ENCODE data around the gene CROCC2. TPM values are rescaled to one million over a fixed set of nuclear protein-coding genes. Genes with fewer than 3 reads are reported as not detected.

CROCC2 gene
- total and polyA plus RNA-seq, 2 of the 13 experiments (the other 11 are each of a cell fraction or from before 2014, with no cell fraction given): not detected

DNA sequence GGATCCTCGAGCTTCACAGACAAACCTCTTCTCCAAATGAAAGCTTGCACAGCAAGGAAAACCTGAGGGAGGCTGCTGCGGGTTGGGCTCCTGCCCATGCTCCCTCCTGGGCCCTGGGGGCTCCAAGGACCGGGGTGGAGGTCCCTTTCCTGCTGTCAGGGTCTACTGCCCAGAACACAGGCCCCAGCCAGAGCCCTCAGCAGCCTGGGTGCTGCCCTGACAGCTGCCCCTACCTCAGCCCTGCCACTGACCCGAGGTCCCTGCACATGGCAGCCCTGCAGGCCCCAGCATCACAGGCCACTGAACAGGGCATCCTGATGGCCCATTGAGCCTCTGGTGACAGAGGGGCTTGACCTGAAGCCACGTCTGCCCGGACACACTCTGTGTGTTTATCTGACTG is 41.0 kb downstream of the CROCC2 start:
- CTCF ChIA-PET (ENCODE audit: low intra/inter-chr PET ratio, low total read pairs): no interaction called here
- no peak for DNase-seq (ENCODE audit: low spot score)
- H3K4me3 ChIP-seq (replicated peaks in 1 of 3; ENCODE audit: insufficient read depth in 1 of 3, low read depth in 2 of 3, low read length in 3 of 3): no peak overlapping the region
- H3K36me3 ChIP-seq (replicated peaks in 1 of 2; ENCODE audit: control insufficient read depth in 1 of 2, insufficient read depth in 2 of 2, low read length in 2 of 2): no peaks in the 10 kb centered on the region
- H3K9ac ChIP-seq (ENCODE audit: insufficient read depth, low read depth, low read length): no peak overlapping the region
- no peaks in the 10 kb centered on the region for H3K79me2 ChIP-seq (ENCODE audit: insufficient read depth, low read length)
- WGBS (ENCODE audit: low lambda C conversion rate): 4% methylated on average over 4 of the region's 6 CpGs
- POLR2A ChIA-PET: no interaction called here
- H3K4me1 ChIP-seq (ENCODE audit: insufficient read depth, low read length): no peaks in the 10 kb centered on the region
- no peak for FAIRE-seq
- H3K27me3 ChIP-seq (ENCODE audit: control insufficient read depth in 1 of 2, insufficient read depth in 2 of 2, low read length in 2 of 2): peaks cover 1 to 46% of the 10 kb centered on the region in 2 experiments; a peak in 4 of 5 replicates
- no peaks in the 10 kb centered on the region for H4K20me1 ChIP-seq (ENCODE audit: insufficient read depth, low read length)
- H2AFZ ChIP-seq (ENCODE audit: low read length): no peak overlapping the region
- H3K9me3 ChIP-seq (ENCODE audit: low read length): no peaks in the 10 kb centered on the region
- no peak overlapping the region for H3K27ac ChIP-seq (ENCODE audit: extremely low read length, insufficient read depth, low read length)
- ATAC-seq: peak; percentile 29; the same call in 2 of the 3 replicates
- in situ Hi-C loops (cut with HindIII; ENCODE audit: extremely low pct_ligation_motif_present, low pct_unique_long_range_greater_than_20kb): no loop called here
- intact Hi-C loops (cut with micrococcal nuclease; ENCODE audit: unreplicated experiment): no loop called here
- H3K4me2 ChIP-seq (ENCODE audit: low read depth, low read length): no peak overlapping the region
- BruUV-seq (replicated peaks): no TSS peak
- TF ChIP-seq, protein P1, sequence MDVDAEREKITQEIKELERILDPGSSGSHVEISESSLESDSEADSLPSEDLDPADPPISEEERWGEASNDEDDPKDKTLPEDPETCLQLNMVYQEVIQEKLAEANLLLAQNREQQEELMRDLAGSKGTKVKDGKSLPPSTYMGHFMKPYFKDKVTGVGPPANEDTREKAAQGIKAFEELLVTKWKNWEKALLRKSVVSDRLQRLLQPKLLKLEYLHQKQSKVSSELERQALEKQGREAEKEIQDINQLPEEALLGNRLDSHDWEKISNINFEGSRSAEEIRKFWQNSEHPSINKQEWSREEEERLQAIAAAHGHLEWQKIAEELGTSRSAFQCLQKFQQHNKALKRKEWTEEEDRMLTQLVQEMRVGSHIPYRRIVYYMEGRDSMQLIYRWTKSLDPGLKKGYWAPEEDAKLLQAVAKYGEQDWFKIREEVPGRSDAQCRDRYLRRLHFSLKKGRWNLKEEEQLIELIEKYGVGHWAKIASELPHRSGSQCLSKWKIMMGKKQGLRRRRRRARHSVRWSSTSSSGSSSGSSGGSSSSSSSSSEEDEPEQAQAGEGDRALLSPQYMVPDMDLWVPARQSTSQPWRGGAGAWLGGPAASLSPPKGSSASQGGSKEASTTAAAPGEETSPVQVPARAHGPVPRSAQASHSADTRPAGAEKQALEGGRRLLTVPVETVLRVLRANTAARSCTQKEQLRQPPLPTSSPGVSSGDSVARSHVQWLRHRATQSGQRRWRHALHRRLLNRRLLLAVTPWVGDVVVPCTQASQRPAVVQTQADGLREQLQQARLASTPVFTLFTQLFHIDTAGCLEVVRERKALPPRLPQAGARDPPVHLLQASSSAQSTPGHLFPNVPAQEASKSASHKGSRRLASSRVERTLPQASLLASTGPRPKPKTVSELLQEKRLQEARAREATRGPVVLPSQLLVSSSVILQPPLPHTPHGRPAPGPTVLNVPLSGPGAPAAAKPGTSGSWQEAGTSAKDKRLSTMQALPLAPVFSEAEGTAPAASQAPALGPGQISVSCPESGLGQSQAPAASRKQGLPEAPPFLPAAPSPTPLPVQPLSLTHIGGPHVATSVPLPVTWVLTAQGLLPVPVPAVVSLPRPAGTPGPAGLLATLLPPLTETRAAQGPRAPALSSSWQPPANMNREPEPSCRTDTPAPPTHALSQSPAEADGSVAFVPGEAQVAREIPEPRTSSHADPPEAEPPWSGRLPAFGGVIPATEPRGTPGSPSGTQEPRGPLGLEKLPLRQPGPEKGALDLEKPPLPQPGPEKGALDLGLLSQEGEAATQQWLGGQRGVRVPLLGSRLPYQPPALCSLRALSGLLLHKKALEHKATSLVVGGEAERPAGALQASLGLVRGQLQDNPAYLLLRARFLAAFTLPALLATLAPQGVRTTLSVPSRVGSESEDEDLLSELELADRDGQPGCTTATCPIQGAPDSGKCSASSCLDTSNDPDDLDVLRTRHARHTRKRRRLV (CRISPR knock-in tag; IDR thresholded peaks at IDR 0.05): no peak
- TF ChIP-seq, protein P2, sequence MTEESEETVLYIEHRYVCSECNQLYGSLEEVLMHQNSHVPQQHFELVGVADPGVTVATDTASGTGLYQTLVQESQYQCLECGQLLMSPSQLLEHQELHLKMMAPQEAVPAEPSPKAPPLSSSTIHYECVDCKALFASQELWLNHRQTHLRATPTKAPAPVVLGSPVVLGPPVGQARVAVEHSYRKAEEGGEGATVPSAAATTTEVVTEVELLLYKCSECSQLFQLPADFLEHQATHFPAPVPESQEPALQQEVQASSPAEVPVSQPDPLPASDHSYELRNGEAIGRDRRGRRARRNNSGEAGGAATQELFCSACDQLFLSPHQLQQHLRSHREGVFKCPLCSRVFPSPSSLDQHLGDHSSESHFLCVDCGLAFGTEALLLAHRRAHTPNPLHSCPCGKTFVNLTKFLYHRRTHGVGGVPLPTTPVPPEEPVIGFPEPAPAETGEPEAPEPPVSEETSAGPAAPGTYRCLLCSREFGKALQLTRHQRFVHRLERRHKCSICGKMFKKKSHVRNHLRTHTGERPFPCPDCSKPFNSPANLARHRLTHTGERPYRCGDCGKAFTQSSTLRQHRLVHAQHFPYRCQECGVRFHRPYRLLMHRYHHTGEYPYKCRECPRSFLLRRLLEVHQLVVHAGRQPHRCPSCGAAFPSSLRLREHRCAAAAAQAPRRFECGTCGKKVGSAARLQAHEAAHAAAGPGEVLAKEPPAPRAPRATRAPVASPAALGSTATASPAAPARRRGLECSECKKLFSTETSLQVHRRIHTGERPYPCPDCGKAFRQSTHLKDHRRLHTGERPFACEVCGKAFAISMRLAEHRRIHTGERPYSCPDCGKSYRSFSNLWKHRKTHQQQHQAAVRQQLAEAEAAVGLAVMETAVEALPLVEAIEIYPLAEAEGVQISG (CRISPR knock-in tag; IDR thresholded peaks at IDR 0.05): no peak
- TF ChIP-seq, protein P3, sequence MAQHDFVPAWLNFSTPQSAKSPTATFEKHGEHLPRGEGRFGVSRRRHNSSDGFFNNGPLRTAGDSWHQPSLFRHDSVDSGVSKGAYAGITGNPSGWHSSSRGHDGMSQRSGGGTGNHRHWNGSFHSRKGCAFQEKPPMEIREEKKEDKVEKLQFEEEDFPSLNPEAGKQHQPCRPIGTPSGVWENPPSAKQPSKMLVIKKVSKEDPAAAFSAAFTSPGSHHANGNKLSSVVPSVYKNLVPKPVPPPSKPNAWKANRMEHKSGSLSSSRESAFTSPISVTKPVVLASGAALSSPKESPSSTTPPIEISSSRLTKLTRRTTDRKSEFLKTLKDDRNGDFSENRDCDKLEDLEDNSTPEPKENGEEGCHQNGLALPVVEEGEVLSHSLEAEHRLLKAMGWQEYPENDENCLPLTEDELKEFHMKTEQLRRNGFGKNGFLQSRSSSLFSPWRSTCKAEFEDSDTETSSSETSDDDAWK (CRISPR knock-in tag; IDR thresholded peaks at IDR 0.05): no peak
- TF ChIP-seq, protein P4, sequence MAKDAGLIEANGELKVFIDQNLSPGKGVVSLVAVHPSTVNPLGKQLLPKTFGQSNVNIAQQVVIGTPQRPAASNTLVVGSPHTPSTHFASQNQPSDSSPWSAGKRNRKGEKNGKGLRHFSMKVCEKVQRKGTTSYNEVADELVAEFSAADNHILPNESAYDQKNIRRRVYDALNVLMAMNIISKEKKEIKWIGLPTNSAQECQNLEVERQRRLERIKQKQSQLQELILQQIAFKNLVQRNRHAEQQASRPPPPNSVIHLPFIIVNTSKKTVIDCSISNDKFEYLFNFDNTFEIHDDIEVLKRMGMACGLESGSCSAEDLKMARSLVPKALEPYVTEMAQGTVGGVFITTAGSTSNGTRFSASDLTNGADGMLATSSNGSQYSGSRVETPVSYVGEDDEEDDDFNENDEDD (CRISPR knock-in tag; IDR thresholded peaks at IDR 0.05; ENCODE audit: borderline replicate concordance): no peak
- no peak for TF ChIP-seq ZNF138 (CRISPR knock-in tag; IDR thresholded peaks at IDR 0.05; ENCODE audit: low read depth)
- TF ChIP-seq ZNF10 (CRISPR knock-in tag; IDR thresholded peaks at IDR 0.05; ENCODE audit: borderline replicate concordance, low read depth): no peak
- no peak for TF ChIP-seq ZNF737 (CRISPR knock-in tag; IDR thresholded peaks at IDR 0.05; ENCODE audit: borderline replicate concordance)
- TF ChIP-seq, protein P5, sequence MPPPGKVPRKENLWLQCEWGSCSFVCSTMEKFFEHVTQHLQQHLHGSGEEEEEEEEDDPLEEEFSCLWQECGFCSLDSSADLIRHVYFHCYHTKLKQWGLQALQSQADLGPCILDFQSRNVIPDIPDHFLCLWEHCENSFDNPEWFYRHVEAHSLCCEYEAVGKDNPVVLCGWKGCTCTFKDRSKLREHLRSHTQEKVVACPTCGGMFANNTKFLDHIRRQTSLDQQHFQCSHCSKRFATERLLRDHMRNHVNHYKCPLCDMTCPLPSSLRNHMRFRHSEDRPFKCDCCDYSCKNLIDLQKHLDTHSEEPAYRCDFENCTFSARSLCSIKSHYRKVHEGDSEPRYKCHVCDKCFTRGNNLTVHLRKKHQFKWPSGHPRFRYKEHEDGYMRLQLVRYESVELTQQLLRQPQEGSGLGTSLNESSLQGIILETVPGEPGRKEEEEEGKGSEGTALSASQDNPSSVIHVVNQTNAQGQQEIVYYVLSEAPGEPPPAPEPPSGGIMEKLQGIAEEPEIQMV (CRISPR knock-in tag; IDR thresholded peaks at IDR 0.05; ENCODE audit: low read depth): no peak
- TF ChIP-seq ZEB1 (IDR thresholded peaks at IDR 0.05; ENCODE audit: insufficient replicate concordance, low read depth): no peak
- no peak for TF ChIP-seq MATR3 (CRISPR knock-in tag; IDR thresholded peaks at IDR 0.05)

Measured in HepG2 (cell line).